HEK293 (cell line): ENCODE results near the gene DMD.
A peak's percentile ranks its signal among the peaks of the same experiment; 100 is the strongest.

Source experiments
- CTCF ChIA-PET: fragments of 350-600 bp; formaldehyde crosslinking; extraction: SDS; loops from one replicate; lab custom pipeline; 2021; ENCODE audit warnings: antibody characterized with exemption; lab: Yijun Ruan, JAX
- POLR2A ChIA-PET: fragments of 300-600 bp; formaldehyde crosslinking; extraction: SDS; loops from one replicate; lab custom pipeline; 2020; ENCODE audit warnings: antibody characterized with exemption, inconsistent platforms; lab: Yijun Ruan, JAX
- H3K27ac ChIP-seq: fragments of 200-500 bp; sonication (Bioruptor generic); 2 replicates; pipeline ENCODE4 v1.5.1; 2014; ENCODE audit warnings: low read depth, low read length, control low read depth, inconsistent platforms; ENCODE audit errors: extremely low read depth
- H3K36me3 ChIP-seq, 2 experiments: fragments of 200-500 bp in 1 of 2; sonication (Bioruptor generic) in 1 of 2; 1 replicate in 1 of 2; 2 replicates in 1 of 2; pipeline ENCODE4 v1.5.1; 2014 to 2017; ENCODE audit warnings: inconsistent platforms in 2 of 2, low read length in 2 of 2; ENCODE audit not compliant: control insufficient read depth in 2 of 2, insufficient read depth in 1 of 2
- H3K4me1 ChIP-seq: fragments of 200-500 bp; sonication (Bioruptor generic); 2 replicates; pipeline ENCODE4 v1.5.1; 2014; ENCODE audit warnings: mild to moderate bottlenecking, low read length, inconsistent platforms; ENCODE audit not compliant: control insufficient read depth, insufficient read depth
- H3K4me3 ChIP-seq: 2 replicates; pipeline ENCODE4 v1.5.1; 2011; ENCODE audit warnings: low read depth, mild to moderate bottlenecking, control low read depth, low read length, moderate library complexity
- H3K9me3 ChIP-seq: fragments of 200-500 bp; sonication (Bioruptor generic); 2 replicates; pipeline ENCODE4 v1.5.1; 2014; ENCODE audit warnings: low read depth, low read length, inconsistent platforms; ENCODE audit not compliant: control insufficient read depth, insufficient read depth
- GLI2 ChIP-seq: fragments of 450-650 bp; formaldehyde crosslinking; IDR thresholded peaks from 2 replicates; pipeline ENCODE4; 2017; ENCODE audit warnings: missing biosample characterization, missing genetic modification characterization, low read depth, borderline replicate concordance
- HOXC10 ChIP-seq: sonication (generic); formaldehyde crosslinking; IDR thresholded peaks from 2 replicates; pipeline ENCODE4 v1.8.1; 2023; ENCODE audit warnings: mild to moderate bottlenecking, missing genetic modification reagents
- MYNN ChIP-seq: fragments of 450-650 bp; formaldehyde crosslinking; IDR thresholded peaks from 2 replicates; pipeline ENCODE4 v1.5.1; 2016; ENCODE audit warnings: missing biosample characterization, missing genetic modification characterization, borderline replicate concordance
- SALL2 ChIP-seq: fragments of 450-650 bp; formaldehyde crosslinking; IDR thresholded peaks from 2 replicates; pipeline ENCODE4 v1.5.0; 2017; ENCODE audit warnings: missing biosample characterization, mild to moderate bottlenecking, missing genetic modification characterization, borderline replicate concordance
- ZBTB7A ChIP-seq: fragments of 450-650 bp; formaldehyde crosslinking; IDR thresholded peaks from 2 replicates; pipeline ENCODE4 v1.5.1; 2016; ENCODE audit warnings: low read depth, missing biosample characterization, missing genetic modification characterization
- ZFP3 ChIP-seq: fragments of 450-650 bp; formaldehyde crosslinking; IDR thresholded peaks from 2 replicates; pipeline ENCODE4 v1.5.1; 2016; ENCODE audit warnings: low read depth, missing biosample characterization, missing genetic modification characterization
- ZNF10 ChIP-seq: fragments of 450-650 bp; formaldehyde crosslinking; IDR thresholded peaks from 2 replicates; pipeline ENCODE4 v1.5.1; 2017; ENCODE audit warnings: missing biosample characterization, missing genetic modification characterization
- ZNF23 ChIP-seq: fragments of 450-650 bp; formaldehyde crosslinking; IDR thresholded peaks from 2 replicates; pipeline ENCODE4 v1.5.1; 2016; ENCODE audit warnings: missing biosample characterization, missing genetic modification characterization, borderline replicate concordance
- ZNF366 ChIP-seq: fragments of 450-650 bp; formaldehyde crosslinking; conservative IDR thresholded peaks from 2 replicates; pipeline ENCODE4 v1.5.1; 2016; ENCODE audit warnings: missing biosample characterization, missing genetic modification characterization
- ZNF37A ChIP-seq: fragments of 450-650 bp; IDR thresholded peaks from 2 replicates; pipeline ENCODE4 v1.5.1; 2018; ENCODE audit warnings: missing biosample characterization, missing genetic modification characterization
- ZNF548 ChIP-seq: fragments of 450-650 bp; formaldehyde crosslinking; IDR thresholded peaks from 2 replicates; pipeline ENCODE4 v1.5.1; 2016; ENCODE audit warnings: missing biosample characterization, missing genetic modification characterization
- TF ChIP-seq, protein P1 (sequence below): fragments of 450-650 bp; formaldehyde crosslinking; IDR thresholded peaks from 2 replicates; pipeline ENCODE4 v1.5.1; 2017; ENCODE audit warnings: missing biosample characterization, missing genetic modification characterization
- TF ChIP-seq, protein P2 (sequence below): fragments of 450-650 bp; formaldehyde crosslinking; IDR thresholded peaks from 2 replicates; pipeline ENCODE4 v1.5.1; 2016; ENCODE audit warnings: missing biosample characterization, missing genetic modification characterization
- TF ChIP-seq, protein P3 (sequence below): fragments of 450-650 bp; formaldehyde crosslinking; IDR thresholded peaks from 2 replicates; pipeline ENCODE4 v1.5.1; 2017; ENCODE audit warnings: missing biosample characterization, missing genetic modification characterization
- TF ChIP-seq, protein P4 (sequence below): fragments of 450-650 bp; formaldehyde crosslinking; IDR thresholded peaks from 2 replicates; pipeline ENCODE4 v1.5.1; 2017; ENCODE audit warnings: missing biosample characterization, missing genetic modification characterization
- TF ChIP-seq, protein P5 (sequence below): fragments of 450-650 bp; formaldehyde crosslinking; IDR thresholded peaks from 2 replicates; pipeline ENCODE4 v1.5.1; 2016; ENCODE audit warnings: missing biosample characterization, missing genetic modification characterization
- TF ChIP-seq, protein P6 (sequence below): fragments of 450-650 bp; formaldehyde crosslinking; conservative IDR thresholded peaks from 2 replicates; pipeline ENCODE4 v1.5.1; 2016; ENCODE audit warnings: low read depth, missing biosample characterization, missing genetic modification characterization

Gene DMD

DNA sequence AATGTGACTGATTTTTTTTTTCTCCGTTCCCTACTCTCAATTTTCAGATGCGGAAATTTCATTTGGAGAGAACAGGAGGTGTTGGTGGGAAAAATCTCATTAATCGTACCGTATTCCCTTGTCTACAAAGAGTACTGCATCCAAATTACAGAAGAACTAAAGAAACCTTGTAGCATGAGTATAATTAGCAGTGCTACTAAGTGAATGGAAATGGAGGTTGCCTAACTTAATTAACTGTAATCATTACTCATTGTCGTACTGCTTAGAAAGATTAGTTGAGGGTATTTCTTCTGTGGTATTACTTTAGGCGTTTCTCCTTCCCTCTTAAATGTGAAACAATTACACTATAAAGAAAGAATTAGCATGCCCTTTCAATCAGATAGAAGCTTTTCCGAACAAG lies 81.7 kb downstream of the DMD start (continued):
- TF ChIP-seq, protein P1, sequence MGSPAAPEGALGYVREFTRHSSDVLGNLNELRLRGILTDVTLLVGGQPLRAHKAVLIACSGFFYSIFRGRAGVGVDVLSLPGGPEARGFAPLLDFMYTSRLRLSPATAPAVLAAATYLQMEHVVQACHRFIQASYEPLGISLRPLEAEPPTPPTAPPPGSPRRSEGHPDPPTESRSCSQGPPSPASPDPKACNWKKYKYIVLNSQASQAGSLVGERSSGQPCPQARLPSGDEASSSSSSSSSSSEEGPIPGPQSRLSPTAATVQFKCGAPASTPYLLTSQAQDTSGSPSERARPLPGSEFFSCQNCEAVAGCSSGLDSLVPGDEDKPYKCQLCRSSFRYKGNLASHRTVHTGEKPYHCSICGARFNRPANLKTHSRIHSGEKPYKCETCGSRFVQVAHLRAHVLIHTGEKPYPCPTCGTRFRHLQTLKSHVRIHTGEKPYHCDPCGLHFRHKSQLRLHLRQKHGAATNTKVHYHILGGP (tag by site-specific recombination) = no peak
- TF ChIP-seq GLI2 (tag by site-specific recombination) (no peak), ZBTB7A (tag by site-specific recombination) (no peak), MYNN (tag by site-specific recombination) (no peak), HOXC10 (CRISPR knock-in tag) (no peak), ZNF23 (no peak), ZNF37A (no peak), SALL2 (tag by site-specific recombination) (no peak), ZNF10 (tag by site-specific recombination) (no peak), ZNF548 (tag by site-specific recombination) (no peak)
- TF ChIP-seq, protein P2, sequence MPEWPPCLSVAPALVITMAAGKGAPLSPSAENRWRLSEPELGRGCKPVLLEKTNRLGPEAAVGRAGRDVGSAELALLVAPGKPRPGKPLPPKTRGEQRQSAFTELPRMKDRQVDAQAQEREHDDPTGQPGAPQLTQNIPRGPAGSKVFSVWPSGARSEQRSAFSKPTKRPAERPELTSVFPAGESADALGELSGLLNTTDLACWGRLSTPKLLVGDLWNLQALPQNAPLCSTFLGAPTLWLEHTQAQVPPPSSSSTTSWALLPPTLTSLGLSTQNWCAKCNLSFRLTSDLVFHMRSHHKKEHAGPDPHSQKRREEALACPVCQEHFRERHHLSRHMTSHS (tag by site-specific recombination) = no peak
- TF ChIP-seq, protein P3, sequence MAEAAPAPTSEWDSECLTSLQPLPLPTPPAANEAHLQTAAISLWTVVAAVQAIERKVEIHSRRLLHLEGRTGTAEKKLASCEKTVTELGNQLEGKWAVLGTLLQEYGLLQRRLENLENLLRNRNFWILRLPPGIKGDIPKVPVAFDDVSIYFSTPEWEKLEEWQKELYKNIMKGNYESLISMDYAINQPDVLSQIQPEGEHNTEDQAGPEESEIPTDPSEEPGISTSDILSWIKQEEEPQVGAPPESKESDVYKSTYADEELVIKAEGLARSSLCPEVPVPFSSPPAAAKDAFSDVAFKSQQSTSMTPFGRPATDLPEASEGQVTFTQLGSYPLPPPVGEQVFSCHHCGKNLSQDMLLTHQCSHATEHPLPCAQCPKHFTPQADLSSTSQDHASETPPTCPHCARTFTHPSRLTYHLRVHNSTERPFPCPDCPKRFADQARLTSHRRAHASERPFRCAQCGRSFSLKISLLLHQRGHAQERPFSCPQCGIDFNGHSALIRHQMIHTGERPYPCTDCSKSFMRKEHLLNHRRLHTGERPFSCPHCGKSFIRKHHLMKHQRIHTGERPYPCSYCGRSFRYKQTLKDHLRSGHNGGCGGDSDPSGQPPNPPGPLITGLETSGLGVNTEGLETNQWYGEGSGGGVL (tag by site-specific recombination) = no peak
- TF ChIP-seq, protein P4, sequence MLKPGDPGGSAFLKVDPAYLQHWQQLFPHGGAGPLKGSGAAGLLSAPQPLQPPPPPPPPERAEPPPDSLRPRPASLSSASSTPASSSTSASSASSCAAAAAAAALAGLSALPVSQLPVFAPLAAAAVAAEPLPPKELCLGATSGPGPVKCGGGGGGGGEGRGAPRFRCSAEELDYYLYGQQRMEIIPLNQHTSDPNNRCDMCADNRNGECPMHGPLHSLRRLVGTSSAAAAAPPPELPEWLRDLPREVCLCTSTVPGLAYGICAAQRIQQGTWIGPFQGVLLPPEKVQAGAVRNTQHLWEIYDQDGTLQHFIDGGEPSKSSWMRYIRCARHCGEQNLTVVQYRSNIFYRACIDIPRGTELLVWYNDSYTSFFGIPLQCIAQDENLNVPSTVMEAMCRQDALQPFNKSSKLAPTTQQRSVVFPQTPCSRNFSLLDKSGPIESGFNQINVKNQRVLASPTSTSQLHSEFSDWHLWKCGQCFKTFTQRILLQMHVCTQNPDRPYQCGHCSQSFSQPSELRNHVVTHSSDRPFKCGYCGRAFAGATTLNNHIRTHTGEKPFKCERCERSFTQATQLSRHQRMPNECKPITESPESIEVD (tag by site-specific recombination) = no peak
- TF ChIP-seq, all 188 proteins: peak for 0

DNA sequence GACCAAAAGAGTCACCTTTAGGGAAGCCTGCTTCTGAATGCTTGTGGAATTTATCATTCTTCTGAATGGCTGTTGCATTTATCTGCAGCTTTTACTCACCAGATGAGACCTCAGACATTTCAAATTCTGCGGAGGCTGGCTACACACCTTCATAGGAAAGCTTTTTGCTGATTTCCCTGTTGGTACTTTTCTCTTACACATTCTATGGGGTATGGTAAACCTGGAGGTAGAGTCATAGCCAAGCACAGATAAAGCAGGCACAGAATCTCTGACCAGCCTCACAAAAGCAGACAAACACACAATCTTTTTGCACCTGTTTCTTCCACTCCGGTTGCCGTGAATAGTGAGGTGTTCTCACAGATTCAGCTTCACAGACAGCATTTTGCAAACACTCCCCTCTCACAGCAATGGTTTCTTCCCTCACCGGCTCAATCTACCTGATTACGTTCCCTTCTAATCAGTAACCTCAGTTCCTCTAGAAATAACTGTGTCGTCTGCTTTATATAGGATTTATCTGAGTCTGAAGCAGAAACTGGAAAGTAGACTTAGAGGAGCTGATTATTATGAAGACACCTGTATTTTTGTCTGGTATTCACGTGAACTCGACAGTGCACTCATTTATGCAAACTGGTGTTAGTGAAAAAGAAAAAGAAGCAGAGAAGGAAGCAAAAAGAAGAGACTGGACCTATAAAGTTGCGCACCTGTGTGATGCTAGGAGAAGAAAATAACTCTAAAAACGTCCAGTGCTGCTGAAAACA lies 83.1 kb downstream of the DMD start:
- CTCF ChIA-PET = no interaction called here
- H3K4me1 ChIP-seq = no peaks in the 10 kb centered on the region
- POLR2A ChIA-PET = no interaction called here
- no peak overlapping the region for H3K27ac ChIP-seq
- H3K36me3 ChIP-seq = no peaks in the 10 kb centered on the region
- TF ChIP-seq ZFP3 (tag by site-specific recombination) = no peak
- TF ChIP-seq, protein P5, sequence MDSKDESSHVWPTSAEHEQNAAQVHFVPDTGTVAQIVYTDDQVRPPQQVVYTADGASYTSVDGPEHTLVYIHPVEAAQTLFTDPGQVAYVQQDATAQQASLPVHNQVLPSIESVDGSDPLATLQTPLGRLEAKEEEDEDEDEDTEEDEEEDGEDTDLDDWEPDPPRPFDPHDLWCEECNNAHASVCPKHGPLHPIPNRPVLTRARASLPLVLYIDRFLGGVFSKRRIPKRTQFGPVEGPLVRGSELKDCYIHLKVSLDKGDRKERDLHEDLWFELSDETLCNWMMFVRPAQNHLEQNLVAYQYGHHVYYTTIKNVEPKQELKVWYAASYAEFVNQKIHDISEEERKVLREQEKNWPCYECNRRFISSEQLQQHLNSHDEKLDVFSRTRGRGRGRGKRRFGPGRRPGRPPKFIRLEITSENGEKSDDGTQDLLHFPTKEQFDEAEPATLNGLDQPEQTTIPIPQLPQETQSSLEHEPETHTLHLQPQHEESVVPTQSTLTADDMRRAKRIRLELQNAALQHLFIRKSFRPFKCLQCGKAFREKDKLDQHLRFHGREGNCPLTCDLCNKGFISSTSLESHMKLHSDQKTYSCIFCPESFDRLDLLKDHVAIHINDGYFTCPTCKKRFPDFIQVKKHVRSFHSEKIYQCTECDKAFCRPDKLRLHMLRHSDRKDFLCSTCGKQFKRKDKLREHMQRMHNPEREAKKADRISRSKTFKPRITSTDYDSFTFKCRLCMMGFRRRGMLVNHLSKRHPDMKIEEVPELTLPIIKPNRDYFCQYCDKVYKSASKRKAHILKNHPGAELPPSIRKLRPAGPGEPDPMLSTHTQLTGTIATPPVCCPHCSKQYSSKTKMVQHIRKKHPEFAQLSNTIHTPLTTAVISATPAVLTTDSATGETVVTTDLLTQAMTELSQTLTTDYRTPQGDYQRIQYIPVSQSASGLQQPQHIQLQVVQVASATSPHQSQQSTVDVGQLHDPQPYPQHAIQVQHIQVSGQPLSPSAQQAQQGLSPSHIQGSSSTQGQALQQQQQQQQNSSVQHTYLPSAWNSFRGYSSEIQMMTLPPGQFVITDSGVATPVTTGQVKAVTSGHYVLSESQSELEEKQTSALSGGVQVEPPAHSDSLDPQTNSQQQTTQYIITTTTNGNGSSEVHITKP (tag by site-specific recombination) = peak; percentile 98
- TF ChIP-seq ZNF366 = no peak
- TF ChIP-seq, protein P6, sequence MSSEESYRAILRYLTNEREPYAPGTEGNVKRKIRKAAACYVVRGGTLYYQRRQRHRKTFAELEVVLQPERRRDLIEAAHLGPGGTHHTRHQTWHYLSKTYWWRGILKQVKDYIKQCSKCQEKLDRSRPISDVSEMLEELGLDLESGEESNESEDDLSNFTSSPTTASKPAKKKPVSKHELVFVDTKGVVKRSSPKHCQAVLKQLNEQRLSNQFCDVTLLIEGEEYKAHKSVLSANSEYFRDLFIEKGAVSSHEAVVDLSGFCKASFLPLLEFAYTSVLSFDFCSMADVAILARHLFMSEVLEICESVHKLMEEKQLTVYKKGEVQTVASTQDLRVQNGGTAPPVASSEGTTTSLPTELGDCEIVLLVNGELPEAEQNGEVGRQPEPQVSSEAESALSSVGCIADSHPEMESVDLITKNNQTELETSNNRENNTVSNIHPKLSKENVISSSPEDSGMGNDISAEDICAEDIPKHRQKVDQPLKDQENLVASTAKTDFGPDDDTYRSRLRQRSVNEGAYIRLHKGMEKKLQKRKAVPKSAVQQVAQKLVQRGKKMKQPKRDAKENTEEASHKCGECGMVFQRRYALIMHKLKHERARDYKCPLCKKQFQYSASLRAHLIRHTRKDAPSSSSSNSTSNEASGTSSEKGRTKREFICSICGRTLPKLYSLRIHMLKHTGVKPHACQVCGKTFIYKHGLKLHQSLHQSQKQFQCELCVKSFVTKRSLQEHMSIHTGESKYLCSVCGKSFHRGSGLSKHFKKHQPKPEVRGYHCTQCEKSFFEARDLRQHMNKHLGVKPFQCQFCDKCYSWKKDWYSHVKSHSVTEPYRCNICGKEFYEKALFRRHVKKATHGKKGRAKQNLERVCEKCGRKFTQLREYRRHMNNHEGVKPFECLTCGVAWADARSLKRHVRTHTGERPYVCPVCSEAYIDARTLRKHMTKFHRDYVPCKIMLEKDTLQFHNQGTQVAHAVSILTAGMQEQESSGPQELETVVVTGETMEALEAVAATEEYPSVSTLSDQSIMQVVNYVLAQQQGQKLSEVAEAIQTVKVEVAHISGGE (tag by site-specific recombination) = no peak
- no peak overlapping the region for H3K4me3 ChIP-seq
- no peaks in the 10 kb centered on the region for H3K9me3 ChIP-seq
